HCT116 (cell line): Measurements from ENCODE around the gene NIN. TPM values are rescaled to one million over a fixed set of nuclear protein-coding genes. Genes with fewer than 3 reads are reported as not detected.

Experiments
- ATAC-seq: fragments of 200-7000 bp; cut with Tn5 transposase; 2 replicates; pipeline ENCODE4 v1.9.1; 2020; ENCODE audit warnings: mild to moderate bottlenecking, moderate library complexity
- BruUV-seq: library from RNA; stranded (reverse); fragments of 400-500 nt; replicated peaks from 2 replicates; lab custom pipeline; 2021; lab: Mats Ljungman, UMichigan
- CTCF ChIA-PET: fragments of 300-600 bp; sonication (Branson Sonifier 250); formaldehyde crosslinking; loops from one replicate; lab custom pipeline; 2021; ENCODE audit warnings: antibody characterized with exemption; lab: Charles Lee
- POLR2A ChIA-PET: fragments of 300-600, 350-600 bp; sonication (Branson Sonifier 250); formaldehyde crosslinking; loops from one replicate; lab custom pipeline; 2021; ENCODE audit warnings: antibody characterized with exemption; lab: Charles Lee
- RAD21 ChIA-PET, 2 experiments: fragments of 300-600 bp; sonication (Branson Sonifier 250); formaldehyde crosslinking; loops; one replicate each; lab custom pipeline; 2023; ENCODE audit warnings: low total read pairs in 2 of 2; ENCODE audit not compliant: uncharacterized antibody in 2 of 2, unreplicated experiment in 2 of 2, low non-redundant PET in 1 of 2; lab: Charles Lee
- DNase-seq: peaks from one replicate; pipeline ENCODE4 v3.0.0-alpha.2; 2010; ENCODE audit warnings: low read depth, low spot score
- H2AFZ ChIP-seq: fragments of 200-600 bp; shearing (Covaris generic), sonication (generic); 2 replicates; pipeline ENCODE4 v1.6.1; 2017; ENCODE audit warnings: low read depth, mixed run types, mixed read lengths, antibody characterized with exemption, low read length; ENCODE audit not compliant: poor library complexity, severe bottlenecking
- H3K27ac ChIP-seq: 2 replicates; pipeline ENCODE4 v1.5.1; 2012; ENCODE audit warnings: low read depth, low read length
- H3K27me3 ChIP-seq: fragments of 200-600 bp; sonication (generic); 2 replicates; pipeline ENCODE4 v1.6.1; 2016; ENCODE audit warnings: mixed run types, low read length, mixed read lengths; ENCODE audit not compliant: insufficient read depth
- H3K36me3 ChIP-seq, 2 experiments: fragments of 200-500 bp in 1 of 2; fragments of 200-600 bp in 1 of 2; sonication (Bioruptor generic) in 1 of 2; sonication (generic) in 1 of 2; 2 replicates each; pipeline versions ENCODE4 v1.5.1 to v1.6.1; 2014 to 2016; ENCODE audit warnings: low read length in 2 of 2, inconsistent platforms in 1 of 2, mixed read lengths in 1 of 2, mixed run types in 1 of 2; ENCODE audit not compliant: insufficient read depth in 2 of 2, control insufficient read depth in 1 of 2
- H3K4me1 ChIP-seq, 2 experiments: fragments of 200-600 bp in 1 of 2; sonication (generic) in 1 of 2; 2 replicates each; pipeline versions ENCODE4 v1.5.1 to v1.6.1; 2012 to 2017; ENCODE audit warnings: low read length in 2 of 2, inconsistent platforms in 1 of 2, mild to moderate bottlenecking in 1 of 2, mixed read lengths in 1 of 2, mixed run types in 1 of 2, moderate library complexity in 1 of 2; ENCODE audit not compliant: insufficient read depth in 2 of 2, control insufficient read depth in 1 of 2
- H3K4me2 ChIP-seq: fragments of 200-600 bp; sonication (generic); 2 replicates; pipeline ENCODE4 v1.6.1; 2017; ENCODE audit warnings: mixed run types, low read length, mixed read lengths
- H3K4me3 ChIP-seq, 2 experiments: fragments of 200-600 bp in 1 of 2; sonication (generic) in 1 of 2; replicated peaks in 1 of 2; 2 replicates each; pipeline ENCODE4 v1.5.1; 2011 to 2016; ENCODE audit warnings: low read length in 2 of 2, control low read depth in 1 of 2, low read depth in 1 of 2, mild to moderate bottlenecking in 1 of 2, mixed read lengths in 1 of 2, mixed run types in 1 of 2
- H3K79me2 ChIP-seq: fragments of 200-600 bp; sonication (generic); 2 replicates; pipeline ENCODE4 v1.6.1; 2017; ENCODE audit warnings: mild to moderate bottlenecking, mixed run types, low read length, moderate library complexity, mixed read lengths; ENCODE audit not compliant: insufficient read depth
- H3K9ac ChIP-seq: fragments of 200-600 bp; sonication (generic); 2 replicates; pipeline ENCODE4 v1.6.1; 2016; ENCODE audit warnings: low read length, mixed read lengths
- H3K9me2 ChIP-seq: fragments of 200-600 bp; sonication (generic), shearing (Covaris generic); 2 replicates; pipeline ENCODE4 v1.6.1; 2017; ENCODE audit warnings: mixed run types, mild to moderate bottlenecking, moderate library complexity; ENCODE audit not compliant: insufficient read depth
- H3K9me3 ChIP-seq, 2 experiments: fragments of 200-500 bp in 1 of 2; fragments of 200-600 bp in 1 of 2; sonication (Bioruptor generic) in 1 of 2; sonication (generic) in 1 of 2; 2 replicates each; pipeline ENCODE4 v1.6.1; 2014 to 2017; ENCODE audit warnings: low read length in 2 of 2, mixed read lengths in 2 of 2, inconsistent platforms in 1 of 2, low read depth in 1 of 2, mild to moderate bottlenecking in 1 of 2, mixed run types in 1 of 2, moderate library complexity in 1 of 2; ENCODE audit not compliant: control insufficient read depth in 1 of 2, insufficient read depth in 1 of 2
- H4K20me1 ChIP-seq: fragments of 200-600 bp; sonication (generic), shearing (Covaris generic); 2 replicates; pipeline ENCODE4 v1.6.1; 2017; ENCODE audit warnings: mixed run types, mild to moderate bottlenecking, moderate library complexity; ENCODE audit not compliant: insufficient read depth
- ELF1 ChIP-seq: IDR thresholded peaks from 2 replicates; pipeline ENCODE4 v1.6.1; 2012; ENCODE audit warnings: low read depth, borderline replicate concordance
- EZH2 ChIP-seq: fragments of 200-600 bp; sonication (generic); IDR thresholded peaks from 2 replicates; pipeline ENCODE4 v1.6.1; 2017; ENCODE audit warnings: antibody characterized with exemption, mixed run types
- FOSL1 ChIP-seq: IDR thresholded peaks from 2 replicates; pipeline ENCODE4 v1.6.1; 2012; ENCODE audit warnings: low read depth
- JUND ChIP-seq: IDR thresholded peaks from 2 replicates; pipeline ENCODE4 v1.6.1; 2012
- POLR2A ChIP-seq: IDR thresholded peaks from 2 replicates; pipeline ENCODE4 v1.7.0; 2011; ENCODE audit warnings: borderline replicate concordance; ENCODE audit not compliant: insufficient read depth, insufficient read length; ENCODE audit errors: extremely low read depth
- SP1 ChIP-seq: IDR thresholded peaks from 2 replicates; pipeline ENCODE4 v1.6.1; 2012; ENCODE audit warnings: low read depth
- SRF ChIP-seq: IDR thresholded peaks from 2 replicates; pipeline ENCODE4 v1.6.1; 2012; ENCODE audit warnings: low read depth
- TCF7L2 ChIP-seq: IDR thresholded peaks from 2 replicates; pipeline ENCODE4 v1.7.0; 2011; ENCODE audit warnings: borderline replicate concordance, inconsistent platforms; ENCODE audit not compliant: insufficient read depth, insufficient read length; ENCODE audit errors: extremely low read depth
- ZFX ChIP-seq: fragments of 450-650 bp; IDR thresholded peaks from 2 replicates; pipeline ENCODE4 v1.6.1; 2017
- ZNF274 ChIP-seq: fragments of 200-500 bp; sonication (Bioruptor generic); IDR thresholded peaks from 2 replicates; pipeline ENCODE4 v1.6.1; 2014; ENCODE audit warnings: mild to moderate bottlenecking, low read depth, low read length, inconsistent platforms
- intact Hi-C: fragments of 100-400 bp; cut with micrococcal nuclease; formaldehyde crosslinking; loops from 2 replicates; pipeline ENCODE4 v1.10.0; 2022
- total RNA-seq: library from RNA; stranded (reverse); gene quantifications from one replicate; pipeline ENCODE4 v1.2.1, GENCODE V29; 2021; ENCODE audit not compliant: unreplicated experiment
- TF ChIP-seq, protein P1 (sequence below): IDR thresholded peaks from 2 replicates; pipeline ENCODE4 v1.6.1; 2011; ENCODE audit warnings: mild to moderate bottlenecking, low read length, moderate library complexity; ENCODE audit not compliant: insufficient replicate concordance; ENCODE audit errors: extremely low read depth
- TF ChIP-seq, protein P2 (sequence below): IDR thresholded peaks from 2 replicates; pipeline ENCODE4 v1.6.1; 2012

NIN gene
- total RNA-seq, 1 experiment from 2014 or later: 39.6 TPM

DNA sequence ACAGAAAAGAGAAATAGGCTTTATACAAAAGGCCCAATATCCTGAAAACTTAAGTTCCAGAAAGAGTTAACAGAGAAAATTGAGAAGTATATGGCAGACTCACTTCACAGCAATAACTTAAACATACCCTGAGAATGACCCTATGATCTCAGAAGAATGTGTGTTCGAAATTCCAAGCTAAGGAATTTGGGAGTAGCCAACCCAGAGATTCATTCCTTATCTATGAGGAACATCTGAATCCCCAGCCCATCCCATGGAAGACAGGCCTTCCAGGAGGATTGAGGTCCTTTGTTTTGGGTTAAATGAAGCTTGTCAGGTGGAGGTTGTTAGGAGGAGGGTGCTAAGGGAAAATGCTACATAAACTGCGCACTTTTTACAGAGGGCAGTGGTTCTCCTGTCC is 155.4 kb downstream of the NIN start:
- peak overlapping the region; percentile 6 for H2AFZ ChIP-seq
- H3K9me2 ChIP-seq: no peaks in the 10 kb centered on the region
- H4K20me1 ChIP-seq: no peaks in the 10 kb centered on the region
- peaks cover 36 to 59% of the 10 kb centered on the region in 2 experiments for H3K4me1 ChIP-seq
- no peaks in the 10 kb centered on the region for H3K79me2 ChIP-seq
- CTCF ChIA-PET: interaction anchor here (1.2 kb wide), 1 partner anchor 39 kb away, joined by 3 read pairs; no protein-coding TSS in a partner anchor
- RAD21 ChIA-PET: no interaction called here
- peak overlapping the region; percentile 56; the same call in 1 of the 2 replicates for H3K9ac ChIP-seq
- TF ChIP-seq TCF7L2: no peak
- no peak for TF ChIP-seq FOSL1
- TF ChIP-seq EZH2: no peak
- TF ChIP-seq SP1: no peak
- no peak for TF ChIP-seq JUND
- TF ChIP-seq SRF: no peak
- TF ChIP-seq, protein P1, sequence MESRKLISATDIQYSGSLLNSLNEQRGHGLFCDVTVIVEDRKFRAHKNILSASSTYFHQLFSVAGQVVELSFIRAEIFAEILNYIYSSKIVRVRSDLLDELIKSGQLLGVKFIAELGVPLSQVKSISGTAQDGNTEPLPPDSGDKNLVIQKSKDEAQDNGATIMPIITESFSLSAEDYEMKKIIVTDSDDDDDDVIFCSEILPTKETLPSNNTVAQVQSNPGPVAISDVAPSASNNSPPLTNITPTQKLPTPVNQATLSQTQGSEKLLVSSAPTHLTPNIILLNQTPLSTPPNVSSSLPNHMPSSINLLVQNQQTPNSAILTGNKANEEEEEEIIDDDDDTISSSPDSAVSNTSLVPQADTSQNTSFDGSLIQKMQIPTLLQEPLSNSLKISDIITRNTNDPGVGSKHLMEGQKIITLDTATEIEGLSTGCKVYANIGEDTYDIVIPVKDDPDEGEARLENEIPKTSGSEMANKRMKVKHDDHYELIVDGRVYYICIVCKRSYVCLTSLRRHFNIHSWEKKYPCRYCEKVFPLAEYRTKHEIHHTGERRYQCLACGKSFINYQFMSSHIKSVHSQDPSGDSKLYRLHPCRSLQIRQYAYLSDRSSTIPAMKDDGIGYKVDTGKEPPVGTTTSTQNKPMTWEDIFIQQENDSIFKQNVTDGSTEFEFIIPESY: no peak
- TF ChIP-seq ZNF274: no peak
- TF ChIP-seq, protein P2, sequence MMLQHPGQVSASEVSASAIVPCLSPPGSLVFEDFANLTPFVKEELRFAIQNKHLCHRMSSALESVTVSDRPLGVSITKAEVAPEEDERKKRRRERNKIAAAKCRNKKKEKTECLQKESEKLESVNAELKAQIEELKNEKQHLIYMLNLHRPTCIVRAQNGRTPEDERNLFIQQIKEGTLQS: no peak
- TF ChIP-seq ZFX: no peak
- no peak for TF ChIP-seq ELF1
- TF ChIP-seq POLR2A: no peak
- peak overlapping the region; percentile 83 for H3K4me2 ChIP-seq
- H3K9me3 ChIP-seq: no peaks in the 10 kb centered on the region
- ATAC-seq: peak; percentile 33
- no peak overlapping the region for H3K27ac ChIP-seq
- DNase-seq: no peak
- no peaks in the 10 kb centered on the region for H3K27me3 ChIP-seq
- intact Hi-C loops: no loop called here
- no TSS peak for BruUV-seq
- POLR2A ChIA-PET: no interaction called here
- no peaks in the 10 kb centered on the region for H3K36me3 ChIP-seq
- peak overlapping the region in 1 of 2 experiments; percentile 19; a peak in 1 of 4 replicates for H3K4me3 ChIP-seq
